ENCODE data around the gene DLX2.

- TF ChIP-seq GATA2 (IDR thresholded peaks at IDR 0.05; ENCODE audit: low read depth, low read length) (no peak), GATA3 (IDR thresholded peaks at IDR 0.05; ENCODE audit: low read depth, low read length) (no peak)
Measured at GRCh38 chr2:172087780-172088244, 14.9 kb downstream of the DLX2 start.

All from SH-SY5Y (cell line).